Thyroid gland (tissue), 4 donors: ENCODE measurements around the gene ALG8. TPM values are rescaled to one million over a fixed set of nuclear protein-coding genes. Genes with fewer than 3 reads are reported as not detected.

ENCODE experiments used
- DNase-seq, 2 donors: peaks; one replicate each; pipeline ENCODE4 v3.0.0-alpha.2; 2019
- H3K27ac ChIP-seq, 3 donors: fragments of 200-600 bp; sonication (generic); 1 replicate in 2 of 3; 2 replicates in 1 of 3; pipeline ENCODE4 v1.5.1; 2016 to 2019; ENCODE audit warnings: mild to moderate bottlenecking in 1 of 3, moderate library complexity in 1 of 3
- H3K27me3 ChIP-seq: fragments of 200-600 bp; sonication (generic); one replicate; pipeline ENCODE4 v1.5.1; 2019
- H3K36me3 ChIP-seq, 2 donors: fragments of 200-600 bp; sonication (generic); one replicate each; pipeline ENCODE4 v1.5.1; 2016 to 2019
- H3K4me1 ChIP-seq, 2 donors: fragments of 200-600 bp; sonication (generic); one replicate each; pipeline ENCODE4 v1.5.1; 2017 to 2019
- H3K4me3 ChIP-seq, 3 donors: fragments of 200-600 bp; sonication (generic); replicated peaks in 1 of 3; 1 replicate in 2 of 3; 2 replicates in 1 of 3; pipeline ENCODE4 v1.5.1; 2016; ENCODE audit warnings: mild to moderate bottlenecking in 1 of 3
- H3K9me3 ChIP-seq: fragments of 200-600 bp; sonication (generic); one replicate; pipeline ENCODE4 v1.5.1; 2017
- POLR2A ChIP-seq, 2 donors: fragments of 450-650 bp; IDR thresholded peaks; one replicate each; pipeline ENCODE4 v1.6.1; 2017; ENCODE audit warnings: antibody characterized with exemption in 2 of 2, mild to moderate bottlenecking in 2 of 2, moderate library complexity in 1 of 2
- WGBS, 2 donors: methylation state at CpG; one replicate each; pipeline ENCODE4 v1.1.5; 2017; 5-methylcytosine and 5-hydroxymethylcytosine counted together
- intact Hi-C: fragments of 100-400 bp; cut with DNase I; formaldehyde crosslinking; loops from one replicate; pipeline ENCODE4 v1.15.1; 2023
- total RNA-seq, 4 donors: library from RNA; depleted of rRNA; stranded (reverse); fragments of >200 nt; gene quantifications; one replicate each; pipeline ENCODE4 v1.2.3, GENCODE V29; 2016
- TF ChIP-seq, protein P1 (sequence below), 6 experiments: fragments of 200-600 bp in 3 of 6; fragments of 450-650 bp in 3 of 6; sonication (generic) in 3 of 6; IDR thresholded peaks; one replicate each; pipeline ENCODE4 v1.5.1; 2016 to 2019; ENCODE audit warnings: antibody characterized with exemption in 6 of 6, mild to moderate bottlenecking in 2 of 6, inconsistent platforms in 1 of 6, moderate library complexity in 1 of 6

The ALG8 gene
- total RNA-seq, 4 donors from 2014 or later: 49.6 to 86.7 (median 52.5) TPM

DNA sequence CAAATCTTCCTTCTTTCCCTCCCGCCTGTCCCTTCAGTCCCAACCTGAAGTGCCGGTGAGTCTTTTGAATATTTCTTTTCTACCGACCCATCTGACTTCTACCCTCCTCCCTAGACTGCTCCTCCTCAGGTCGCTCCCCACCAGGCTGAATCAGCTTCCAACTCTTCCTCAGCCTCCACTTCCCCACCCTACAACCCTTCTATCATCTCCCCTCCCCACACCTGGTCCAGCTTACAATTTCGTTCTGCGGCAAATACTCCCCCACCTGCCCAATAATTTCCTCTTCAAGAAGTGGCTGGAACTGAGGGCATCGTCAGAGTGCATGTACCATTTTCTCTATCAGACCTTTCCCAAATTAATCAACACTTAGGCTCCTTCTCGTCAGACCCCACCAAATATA, 57.3 kb downstream of the ALG8 start:
- Histone ChIP-seq H3K27me3 (no peaks in the 10 kb centered on the region), H3K4me1 (peaks cover 17 to 20% of the 10 kb centered on the region in 2 donors), H3K27ac (no peak overlapping the region), H3K4me3 (no peak overlapping the region), H3K9me3 (no peaks in the 10 kb centered on the region), H3K36me3 (no peaks in the 10 kb centered on the region)
- 83 to 84% methylated on average over 8 of the region's 8 CpGs for WGBS, 2 donors
- TF ChIP-seq, protein P1, sequence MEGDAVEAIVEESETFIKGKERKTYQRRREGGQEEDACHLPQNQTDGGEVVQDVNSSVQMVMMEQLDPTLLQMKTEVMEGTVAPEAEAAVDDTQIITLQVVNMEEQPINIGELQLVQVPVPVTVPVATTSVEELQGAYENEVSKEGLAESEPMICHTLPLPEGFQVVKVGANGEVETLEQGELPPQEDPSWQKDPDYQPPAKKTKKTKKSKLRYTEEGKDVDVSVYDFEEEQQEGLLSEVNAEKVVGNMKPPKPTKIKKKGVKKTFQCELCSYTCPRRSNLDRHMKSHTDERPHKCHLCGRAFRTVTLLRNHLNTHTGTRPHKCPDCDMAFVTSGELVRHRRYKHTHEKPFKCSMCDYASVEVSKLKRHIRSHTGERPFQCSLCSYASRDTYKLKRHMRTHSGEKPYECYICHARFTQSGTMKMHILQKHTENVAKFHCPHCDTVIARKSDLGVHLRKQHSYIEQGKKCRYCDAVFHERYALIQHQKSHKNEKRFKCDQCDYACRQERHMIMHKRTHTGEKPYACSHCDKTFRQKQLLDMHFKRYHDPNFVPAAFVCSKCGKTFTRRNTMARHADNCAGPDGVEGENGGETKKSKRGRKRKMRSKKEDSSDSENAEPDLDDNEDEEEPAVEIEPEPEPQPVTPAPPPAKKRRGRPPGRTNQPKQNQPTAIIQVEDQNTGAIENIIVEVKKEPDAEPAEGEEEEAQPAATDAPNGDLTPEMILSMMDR (IDR thresholded peaks at IDR 0.05): no peak
- no peak for TF ChIP-seq POLR2A (IDR thresholded peaks at IDR 0.05)
- intact Hi-C loops: loop anchor here (10.0 kb wide), 1 partner anchor 343 kb away; no protein-coding TSS in a partner anchor
- DNase-seq: no peak

DNA sequence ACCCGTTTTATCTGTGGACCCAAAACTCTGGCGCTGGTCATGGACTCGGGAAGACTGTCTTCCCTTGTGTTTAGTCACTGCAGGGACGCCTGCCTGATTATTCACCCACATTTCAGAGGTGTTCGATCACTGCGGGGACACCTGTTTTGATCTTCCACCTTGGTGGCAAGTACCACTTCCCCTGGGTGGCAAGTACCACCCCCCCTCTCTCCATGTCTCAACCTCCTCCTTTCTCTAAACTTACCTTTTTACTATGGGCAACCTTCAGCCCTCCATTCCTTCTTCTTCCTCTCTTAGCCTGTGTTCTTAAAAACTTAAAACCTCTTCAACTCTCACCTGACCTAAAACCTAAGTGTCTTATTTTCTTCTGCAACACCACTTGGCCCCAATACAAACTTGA, 57.8 kb downstream of the ALG8 start:
- no peak overlapping the region for H3K27ac ChIP-seq
- TF ChIP-seq, protein P1 (IDR thresholded peaks at IDR 0.05): no peak
- TF ChIP-seq POLR2A (IDR thresholded peaks at IDR 0.05): no peak
- H3K9me3 ChIP-seq: no peaks in the 10 kb centered on the region
- peaks cover 22 to 26% of the 10 kb centered on the region in 2 donors for H3K4me1 ChIP-seq
- H3K36me3 ChIP-seq: no peaks in the 10 kb centered on the region
- 63 to 73% methylated on average over 6 of the region's 6 CpGs for WGBS, 2 donors
- no peak for DNase-seq
- intact Hi-C loops: loop anchor here (10.0 kb wide), 1 partner anchor 343 kb away; no protein-coding TSS in a partner anchor
- no peaks in the 10 kb centered on the region for H3K27me3 ChIP-seq
- no peak overlapping the region for H3K4me3 ChIP-seq

DNA sequence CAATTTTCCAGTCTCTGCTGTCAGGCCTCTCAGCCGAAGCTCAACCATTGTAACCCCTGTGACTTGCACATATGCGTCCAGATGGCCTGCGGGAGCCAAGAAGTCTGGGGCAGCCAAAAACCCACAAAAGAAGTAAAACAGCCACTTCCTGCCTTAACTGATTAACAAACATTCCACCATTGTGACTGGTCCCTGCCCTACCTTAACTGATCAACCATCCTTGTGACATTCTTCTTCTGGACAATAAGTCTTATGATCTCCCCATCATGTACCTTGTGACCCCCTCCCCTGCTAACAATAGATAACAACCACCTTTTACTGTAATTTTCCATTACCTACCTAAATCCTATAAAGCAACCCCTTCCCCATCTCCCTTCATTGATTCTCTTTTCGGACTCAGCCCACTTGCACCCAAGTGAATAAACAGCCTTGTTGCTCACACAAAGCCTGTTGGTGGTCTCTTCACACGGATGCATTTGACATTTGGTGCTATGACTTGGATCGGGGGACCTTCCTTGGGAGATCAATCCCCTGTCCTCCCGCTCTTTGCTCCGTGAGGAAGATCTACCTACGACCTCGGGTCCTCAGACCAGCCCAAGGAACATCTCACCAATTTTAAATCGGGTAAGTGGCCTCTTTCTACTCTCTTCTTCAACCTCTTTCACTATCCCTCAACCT, 58.5 kb downstream of the ALG8 start:
- H3K4me3 ChIP-seq: no peak overlapping the region
- intact Hi-C loops: loop anchor here (10.0 kb wide), 1 partner anchor 344 kb away; no protein-coding TSS in a partner anchor
- DNase-seq: no peak
- WGBS, 2 donors: 87 to 88% methylated on average over 11 of the region's 11 CpGs
- no peaks in the 10 kb centered on the region for H3K27me3 ChIP-seq
- TF ChIP-seq, protein P1 (IDR thresholded peaks at IDR 0.05): no peak
- TF ChIP-seq POLR2A (IDR thresholded peaks at IDR 0.05): no peak
- no peak overlapping the region for H3K27ac ChIP-seq
- no peaks in the 10 kb centered on the region for H3K36me3 ChIP-seq
- H3K4me1 ChIP-seq: peaks cover 24 to 30% of the 10 kb centered on the region in 2 donors
- no peaks in the 10 kb centered on the region for H3K9me3 ChIP-seq

DNA sequence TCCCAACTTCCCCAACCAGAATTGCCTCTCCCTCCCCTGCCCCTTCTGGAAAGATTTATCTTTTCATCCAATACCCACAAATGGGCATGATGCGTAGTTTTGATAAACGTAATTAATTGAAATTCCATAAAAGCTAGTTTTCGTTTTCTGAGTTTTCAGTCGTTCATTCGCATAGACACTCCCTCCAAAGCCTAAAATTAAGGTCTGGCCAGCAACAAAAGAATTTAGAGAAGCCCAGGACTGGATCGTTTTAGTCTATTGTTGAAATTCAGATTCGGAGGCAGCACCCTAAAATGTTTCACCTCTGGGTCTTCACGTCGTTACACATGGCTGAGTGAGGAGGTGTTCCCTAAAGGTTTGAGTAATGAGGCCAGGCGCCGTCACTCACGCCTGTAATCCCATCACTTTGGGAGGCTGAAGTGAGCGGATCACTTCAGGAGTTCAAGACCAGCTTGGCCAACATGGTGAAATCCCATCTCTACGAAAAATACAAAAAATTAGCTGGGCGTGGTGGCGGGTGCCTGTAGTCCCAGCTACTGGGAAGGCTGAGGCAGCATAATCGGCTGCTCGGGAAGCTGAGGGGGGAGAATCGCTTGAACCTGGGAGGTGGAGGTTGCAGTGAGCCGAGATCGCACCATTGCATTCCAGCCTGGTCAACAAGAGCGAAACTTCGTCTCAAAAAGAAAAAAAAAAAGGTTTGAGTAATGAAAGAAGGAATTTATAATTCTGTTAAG, 59.2 kb downstream of the ALG8 start:
- intact Hi-C loops: loop anchor here (10.0 kb wide), 1 partner anchor 345 kb away; no protein-coding TSS in a partner anchor
- no peaks in the 10 kb centered on the region for H3K36me3 ChIP-seq
- 61 to 64% methylated on average over 23 of the region's 23 CpGs for whole genome bisulfite sequencing, 2 donors
- DNase-seq: no peak
- TF ChIP-seq, protein P1 (IDR thresholded peaks at IDR 0.05): no peak
- TF ChIP-seq POLR2A (IDR thresholded peaks at IDR 0.05): no peak
- H3K9me3 ChIP-seq: no peaks in the 10 kb centered on the region
- H3K4me1 ChIP-seq: peaks cover 24 to 35% of the 10 kb centered on the region in 2 donors
- peak overlapping the region; percentile 92 to 97 (median 95) for H3K27ac ChIP-seq
- H3K4me3 ChIP-seq: peak overlapping the region; percentile 61 to 97 (median 88)
- no peaks in the 10 kb centered on the region for H3K27me3 ChIP-seq
